Measurements from ENCODE around the gene MIPEP. TPM values are rescaled to one million over a fixed set of nuclear protein-coding genes. Genes with fewer than 3 reads are reported as not detected.

The MIPEP gene
- total RNA-seq, 2 experiments from 2014 or later = 3.9 to 4.8 TPM

DNA sequence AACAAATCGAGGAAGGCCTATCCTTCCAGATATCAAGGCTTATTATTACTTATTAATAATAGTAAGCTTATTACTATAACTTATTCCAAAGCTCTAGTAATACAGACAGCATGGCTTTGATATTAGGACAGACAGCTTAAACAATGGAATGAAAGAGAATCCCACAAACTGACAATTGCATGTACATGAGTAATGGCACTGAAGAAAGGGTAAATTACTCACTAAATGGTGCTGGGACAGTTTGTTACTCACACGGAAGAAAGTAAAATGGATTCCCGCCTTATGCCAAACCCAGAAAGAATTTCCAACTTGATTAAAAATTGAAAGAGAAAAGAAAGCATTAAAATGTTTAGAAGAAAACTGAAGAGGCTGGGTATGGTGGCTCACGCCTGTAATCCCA, 60.3 kb downstream of the MIPEP start:
- POLR2A ChIA-PET = no interaction called here
- H3K4me3 ChIP-seq (ENCODE audit: low read length) = no peak overlapping the region
- ATAC-seq (ENCODE audit: poor library complexity) (no peak), DNase-seq (no peak)
- H3K27me3 ChIP-seq (ENCODE audit: control insufficient read depth in 1 of 2, insufficient read depth in 2 of 2, low read length in 2 of 2) = no peaks in the 10 kb centered on the region
- CTCF ChIA-PET = no interaction called here
- Mint-ChIP-seq H3K9me3 (no peaks in the 10 kb centered on the region), H3K4me3 (no peak overlapping the region), H3K27me3 (no peaks in the 10 kb centered on the region), H3K27ac (no peak overlapping the region), H3K36me3 (ENCODE audit: low read depth) (peaks cover 48% of the 10 kb centered on the region), H3K4me1 (ENCODE audit: low read depth) (peaks cover 6% of the 10 kb centered on the region)
- H3K36me3 ChIP-seq (ENCODE audit: insufficient read depth, low read length) = no peaks in the 10 kb centered on the region
- H3K9me3 ChIP-seq (ENCODE audit: control insufficient read depth in 1 of 2, insufficient read depth in 1 of 2, low read length in 2 of 2) = peaks cover 0 to 7% of the 10 kb centered on the region in 2 experiments
- H3K4me1 ChIP-seq (ENCODE audit: insufficient read depth, low read length) = no peaks in the 10 kb centered on the region
- intact Hi-C loops (cut with DNase I, micrococcal nuclease) = no loop called here
- TF ChIP-seq, protein P1, sequence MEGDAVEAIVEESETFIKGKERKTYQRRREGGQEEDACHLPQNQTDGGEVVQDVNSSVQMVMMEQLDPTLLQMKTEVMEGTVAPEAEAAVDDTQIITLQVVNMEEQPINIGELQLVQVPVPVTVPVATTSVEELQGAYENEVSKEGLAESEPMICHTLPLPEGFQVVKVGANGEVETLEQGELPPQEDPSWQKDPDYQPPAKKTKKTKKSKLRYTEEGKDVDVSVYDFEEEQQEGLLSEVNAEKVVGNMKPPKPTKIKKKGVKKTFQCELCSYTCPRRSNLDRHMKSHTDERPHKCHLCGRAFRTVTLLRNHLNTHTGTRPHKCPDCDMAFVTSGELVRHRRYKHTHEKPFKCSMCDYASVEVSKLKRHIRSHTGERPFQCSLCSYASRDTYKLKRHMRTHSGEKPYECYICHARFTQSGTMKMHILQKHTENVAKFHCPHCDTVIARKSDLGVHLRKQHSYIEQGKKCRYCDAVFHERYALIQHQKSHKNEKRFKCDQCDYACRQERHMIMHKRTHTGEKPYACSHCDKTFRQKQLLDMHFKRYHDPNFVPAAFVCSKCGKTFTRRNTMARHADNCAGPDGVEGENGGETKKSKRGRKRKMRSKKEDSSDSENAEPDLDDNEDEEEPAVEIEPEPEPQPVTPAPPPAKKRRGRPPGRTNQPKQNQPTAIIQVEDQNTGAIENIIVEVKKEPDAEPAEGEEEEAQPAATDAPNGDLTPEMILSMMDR (IDR thresholded peaks at IDR 0.05) = no peak
- H3K27ac ChIP-seq (ENCODE audit: low read depth in 1 of 2, low read length in 2 of 2) = no peak overlapping the region

- no peak for DNase-seq
- H3K27ac ChIP-seq (ENCODE audit: low read depth in 1 of 2, low read length in 2 of 2) = no peak overlapping the region
- H3K9me3 ChIP-seq (ENCODE audit: control insufficient read depth in 1 of 2, insufficient read depth in 1 of 2, low read length in 2 of 2) = peaks cover 0 to 3% of the 10 kb centered on the region in 2 experiments
- no peak overlapping the region for H3K4me3 ChIP-seq (ENCODE audit: low read length)
- TF ChIP-seq, protein P1 (IDR thresholded peaks at IDR 0.05) = no peak
- CTCF ChIA-PET = no interaction called here
- Mint-ChIP-seq H3K4me3 (no peak overlapping the region), H3K36me3 (ENCODE audit: low read depth) (peaks cover 56% of the 10 kb centered on the region), H3K9me3 (no peaks in the 10 kb centered on the region), H3K4me1 (ENCODE audit: low read depth) (peaks cover 6% of the 10 kb centered on the region), H3K27ac (no peak overlapping the region), H3K27me3 (no peaks in the 10 kb centered on the region)
- no peaks in the 10 kb centered on the region for H3K36me3 ChIP-seq (ENCODE audit: insufficient read depth, low read length)
- H3K4me1 ChIP-seq (ENCODE audit: insufficient read depth, low read length) = no peaks in the 10 kb centered on the region
- no peaks in the 10 kb centered on the region for H3K27me3 ChIP-seq (ENCODE audit: control insufficient read depth in 1 of 2, insufficient read depth in 2 of 2, low read length in 2 of 2)
- POLR2A ChIA-PET = no interaction called here
- intact Hi-C loops (cut with DNase I, micrococcal nuclease) = no loop called here
- no peak for ATAC-seq (ENCODE audit: poor library complexity)
Measured at GRCh38 chr13:23828086-23828485, 61.1 kb downstream of the MIPEP start.

GRCh38 chr13:23825179-23825578, 64.0 kb downstream of the MIPEP start:
- ChIA-PET CTCF (no interaction called here), POLR2A (no interaction called here)
- TF ChIP-seq, protein P1 (IDR thresholded peaks at IDR 0.05) = no peak
- H3K4me3 Mint-ChIP-seq = no peak overlapping the region
- DNase-seq (no peak), ATAC-seq (ENCODE audit: poor library complexity) (no peak)
- H3K27me3 ChIP-seq (ENCODE audit: control insufficient read depth in 1 of 2, insufficient read depth in 2 of 2, low read length in 2 of 2) = no peaks in the 10 kb centered on the region
- H3K36me3 Mint-ChIP-seq (ENCODE audit: low read depth) = peaks cover 66% of the 10 kb centered on the region
- H3K27me3 Mint-ChIP-seq = no peaks in the 10 kb centered on the region
- H3K27ac ChIP-seq (ENCODE audit: low read depth in 1 of 2, low read length in 2 of 2) = no peak overlapping the region
- no peak overlapping the region for H3K27ac Mint-ChIP-seq
- no peaks in the 10 kb centered on the region for H3K9me3 Mint-ChIP-seq
- H3K9me3 ChIP-seq (ENCODE audit: control insufficient read depth in 1 of 2, insufficient read depth in 1 of 2, low read length in 2 of 2) = peaks cover 0 to 3% of the 10 kb centered on the region in 2 experiments
- no peak overlapping the region for H3K4me3 ChIP-seq (ENCODE audit: low read length)
- H3K36me3 ChIP-seq (ENCODE audit: insufficient read depth, low read length) = no peaks in the 10 kb centered on the region
- intact Hi-C loops (cut with DNase I, micrococcal nuclease) = no loop called here
- H3K4me1 ChIP-seq (ENCODE audit: insufficient read depth, low read length) = no peaks in the 10 kb centered on the region
- no peaks in the 10 kb centered on the region for H3K4me1 Mint-ChIP-seq (ENCODE audit: low read depth)
